Omental fat pad (tissue), 4 donors: ENCODE results near the gene CNTNAP2. TPM values are rescaled to one million over a fixed set of nuclear protein-coding genes. Genes with fewer than 3 reads are reported as not detected.

ENCODE experiments used
- ATAC-seq: fragments of 150-250 bp; one replicate; pipeline ENCODE4 v1.9.1; 2016; ENCODE audit warnings: mild to moderate bottlenecking, moderate library complexity; ENCODE audit not compliant: low FRiP score
- DNase-seq: peaks from one replicate; pipeline ENCODE4 v3.0.0-alpha.2; 2019; ENCODE audit warnings: low spot score
- CTCF ChIP-seq, 3 donors: fragments of 450-650 bp; IDR thresholded peaks; one replicate each; pipeline ENCODE4 v1.5.1; 2016 to 2017; ENCODE audit warnings: antibody characterized with exemption in 3 of 3, mild to moderate bottlenecking in 3 of 3, moderate library complexity in 2 of 3
- total RNA-seq, 4 donors: library from RNA; depleted of rRNA; stranded (reverse); fragments of >200 nt; gene quantifications; one replicate each; pipeline ENCODE4 v1.1.0, GENCODE V29; 2016

The CNTNAP2 gene
- total RNA-seq, 4 donors from 2014 or later = 0.38 to 1.5 (median 1.1) TPM; not detected in 1

DNA sequence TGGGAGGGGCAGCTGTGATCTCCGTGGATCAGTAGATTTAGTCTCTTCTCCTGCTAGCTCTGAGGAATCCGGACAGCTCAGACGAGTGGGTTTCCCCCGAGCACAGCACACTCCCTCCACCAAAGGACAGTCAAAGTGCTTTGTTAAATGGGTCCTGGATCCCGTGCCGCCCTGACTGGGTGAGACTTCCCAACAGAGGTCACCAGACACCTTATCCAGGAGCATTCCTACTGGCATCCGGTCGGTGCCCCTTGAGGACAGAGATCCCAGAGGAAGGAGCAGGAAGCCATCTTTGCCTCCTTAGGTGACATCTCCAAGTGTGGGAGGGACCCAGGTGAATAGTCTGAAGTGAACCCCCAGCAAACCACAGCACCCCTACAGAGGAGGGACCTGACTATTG lies 1148.9 kb downstream of the CNTNAP2 start:
- no peak for DNase-seq
- ATAC-seq = no peak

DNA sequence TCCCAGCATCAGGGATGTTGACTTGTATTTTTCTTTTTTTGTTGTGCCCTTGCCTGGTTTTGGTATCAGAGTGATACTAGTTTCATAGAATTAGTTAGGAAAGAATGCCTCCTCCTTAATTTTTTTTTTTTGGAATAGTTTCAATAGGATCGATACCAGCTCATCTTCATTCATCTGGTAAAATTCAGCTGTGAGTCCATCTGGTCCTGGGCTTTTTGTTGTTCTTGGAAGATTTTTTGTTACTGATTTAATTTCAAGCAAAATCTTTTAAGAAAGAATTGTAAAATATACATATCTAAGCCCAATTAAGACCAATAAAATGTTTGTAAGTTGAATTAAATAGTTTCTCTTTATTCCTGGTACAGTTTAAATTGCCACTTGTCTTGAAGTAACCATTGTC lies 1159.5 kb downstream of the CNTNAP2 start:
- no peak for TF ChIP-seq CTCF (IDR thresholded peaks at IDR 0.05)
- no peak for DNase-seq
- no peak for ATAC-seq

More for the DNA sequence above, 1148.9 kb downstream of the CNTNAP2 start:
- TF ChIP-seq CTCF (IDR thresholded peaks at IDR 0.05) = no peak

- no peak for DNase-seq
- no peak for TF ChIP-seq CTCF (IDR thresholded peaks at IDR 0.05)
- no peak for ATAC-seq
These were observed 1160.3 kb downstream of the CNTNAP2 start for GRCh38 chr7:147276783-147277370.

GRCh38 chr7:147279514-147279913 lies 1162.9 kb downstream of the CNTNAP2 start:
- ATAC-seq (no peak), DNase-seq (no peak)
- TF ChIP-seq CTCF (IDR thresholded peaks at IDR 0.05) = no peak

DNA sequence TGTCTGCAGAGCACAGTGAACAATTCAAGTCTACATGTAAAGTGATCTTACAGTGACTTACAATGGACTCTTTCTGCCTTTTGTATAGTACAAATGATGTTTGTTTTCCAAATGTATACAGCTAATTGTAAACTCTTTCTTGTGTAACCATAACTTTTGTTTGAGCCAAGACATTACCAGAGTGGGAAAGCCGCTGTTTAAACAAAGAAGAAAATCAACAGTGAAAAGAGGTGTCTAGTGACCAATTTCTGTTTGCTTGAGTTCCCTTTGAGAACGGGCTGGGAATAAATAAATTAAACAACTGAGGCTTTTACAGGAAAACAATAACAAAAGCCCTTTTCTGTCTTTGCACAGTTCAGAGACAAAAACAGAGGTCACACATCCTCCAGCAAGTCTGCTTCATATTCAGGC lies 1163.4 kb downstream of the CNTNAP2 start:
- ATAC-seq = no peak
- no peak for DNase-seq
- TF ChIP-seq CTCF (IDR thresholded peaks at IDR 0.05) = no peak

- ATAC-seq (no peak), DNase-seq (no peak)
- TF ChIP-seq CTCF (IDR thresholded peaks at IDR 0.05) = no peak
These were observed 1165.6 kb downstream of the CNTNAP2 start for GRCh38 chr7:147282204-147282603.

DNA sequence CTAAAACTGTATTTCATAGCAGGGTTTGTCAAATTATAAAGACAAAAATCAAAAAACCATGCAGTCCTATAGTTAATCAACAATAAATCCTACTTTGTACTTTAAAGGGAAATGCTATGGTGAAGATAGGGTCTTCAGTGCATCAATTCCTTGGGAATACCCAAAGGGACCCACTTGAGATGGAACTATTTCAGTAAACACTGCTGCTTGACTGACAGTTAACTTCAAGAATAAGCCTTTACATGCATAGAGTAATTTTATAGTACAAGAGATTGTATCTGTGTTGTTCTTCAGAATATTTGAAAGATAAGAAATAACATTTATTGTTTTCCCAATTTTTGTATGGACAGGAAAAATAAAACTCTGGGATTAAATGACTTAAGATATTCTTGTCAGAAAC lies 1179.6 kb downstream of the CNTNAP2 start:
- DNase-seq (no peak), ATAC-seq (no peak)
- TF ChIP-seq CTCF (IDR thresholded peaks at IDR 0.05) = no peak
